Measurements from ENCODE around the gene IL17REL.

Gene IL17REL

DNA sequence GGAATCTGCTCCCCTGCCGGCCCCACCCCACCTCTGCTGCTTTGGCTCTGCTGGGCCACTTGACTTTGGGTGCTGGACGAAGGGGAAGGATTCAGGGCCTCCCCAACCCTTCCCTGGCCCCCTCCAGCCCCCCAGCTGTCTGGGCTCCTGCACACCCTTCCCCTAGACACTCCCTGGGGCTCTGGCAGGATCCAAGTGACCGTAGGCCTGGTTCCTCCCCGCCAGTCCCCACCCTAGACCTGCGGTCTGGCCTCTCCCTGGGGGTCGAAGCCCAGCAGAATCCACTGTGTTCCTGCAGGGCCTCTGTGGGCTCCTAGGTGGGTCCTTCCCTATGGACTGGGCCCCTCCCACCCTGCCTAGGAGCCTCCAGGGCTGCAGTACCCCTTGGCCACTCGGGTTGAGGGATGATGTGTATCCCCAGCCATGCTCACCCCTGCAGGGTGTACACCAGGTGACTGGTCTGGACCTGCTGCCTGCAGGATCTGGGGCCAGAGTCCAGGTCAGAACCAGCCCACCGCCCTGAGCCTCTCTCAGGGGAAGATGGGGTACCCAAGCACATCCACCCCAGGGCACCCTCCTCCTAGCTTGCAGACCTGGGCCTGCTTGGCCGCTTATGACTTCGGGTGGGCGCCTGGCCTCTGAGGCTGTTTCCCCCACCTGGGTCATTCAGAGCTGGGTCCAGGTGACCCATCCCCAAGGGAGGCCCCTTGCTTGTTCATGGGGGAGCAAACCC lies 46.4 kb downstream of the IL17REL start:
- peak; percentile 29 for DNase-seq

DNA sequence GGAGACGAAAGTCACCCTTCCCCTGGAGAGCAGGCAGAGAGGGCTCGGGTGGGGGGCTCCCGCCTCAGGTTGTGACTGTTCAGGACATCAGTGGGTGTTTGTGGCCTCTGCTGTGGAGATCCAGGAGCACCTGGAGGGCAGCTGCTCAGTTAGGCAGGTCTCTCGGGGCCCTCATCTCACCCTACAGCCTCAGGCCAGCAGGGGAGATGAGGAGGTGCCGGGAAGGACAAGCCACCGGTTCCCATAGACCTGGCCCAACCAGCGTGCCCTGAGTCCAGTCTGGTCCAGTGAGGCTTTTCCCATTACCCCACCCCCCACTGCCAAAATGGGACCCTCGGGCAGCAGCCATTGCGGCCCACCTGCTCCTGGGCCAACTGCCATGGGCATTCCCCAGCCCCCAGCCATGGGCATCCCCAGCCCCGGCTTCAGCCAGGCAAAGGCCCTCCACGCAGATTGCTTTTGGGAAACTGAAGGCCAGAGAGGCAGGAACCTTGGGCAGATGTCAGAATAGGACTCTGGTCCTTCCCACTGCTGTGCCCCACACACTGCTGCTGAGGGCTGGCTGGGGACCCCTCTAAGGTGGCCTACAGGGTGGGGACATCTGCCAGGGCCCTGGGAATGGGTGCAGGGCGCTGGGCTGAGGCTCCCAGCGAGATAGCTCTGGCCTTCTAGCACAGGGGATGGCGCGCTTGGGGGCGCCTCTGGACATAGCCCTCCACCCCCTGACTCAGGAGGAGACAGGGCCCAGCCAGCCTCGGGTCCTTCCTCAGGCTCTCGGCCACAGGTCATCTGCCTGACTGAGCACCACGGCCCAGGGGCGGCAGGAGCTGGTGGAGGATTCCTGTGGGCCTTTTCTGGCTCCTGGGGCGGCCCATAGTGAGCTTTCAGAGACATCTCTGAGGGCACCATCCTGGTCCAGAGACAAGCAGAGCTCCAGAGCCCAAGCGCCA lies 47.2 kb downstream of the IL17REL start:
- peak; percentile 31 for DNase-seq

GRCh38 chr22:49964136-49965090 lies 48.2 kb downstream of the IL17REL start:
- peak; percentile 36 for DNase-seq

GRCh38 chr22:49963647-49964026 lies 48.9 kb downstream of the IL17REL start:
- peak; percentile 27 for DNase-seq

DNA sequence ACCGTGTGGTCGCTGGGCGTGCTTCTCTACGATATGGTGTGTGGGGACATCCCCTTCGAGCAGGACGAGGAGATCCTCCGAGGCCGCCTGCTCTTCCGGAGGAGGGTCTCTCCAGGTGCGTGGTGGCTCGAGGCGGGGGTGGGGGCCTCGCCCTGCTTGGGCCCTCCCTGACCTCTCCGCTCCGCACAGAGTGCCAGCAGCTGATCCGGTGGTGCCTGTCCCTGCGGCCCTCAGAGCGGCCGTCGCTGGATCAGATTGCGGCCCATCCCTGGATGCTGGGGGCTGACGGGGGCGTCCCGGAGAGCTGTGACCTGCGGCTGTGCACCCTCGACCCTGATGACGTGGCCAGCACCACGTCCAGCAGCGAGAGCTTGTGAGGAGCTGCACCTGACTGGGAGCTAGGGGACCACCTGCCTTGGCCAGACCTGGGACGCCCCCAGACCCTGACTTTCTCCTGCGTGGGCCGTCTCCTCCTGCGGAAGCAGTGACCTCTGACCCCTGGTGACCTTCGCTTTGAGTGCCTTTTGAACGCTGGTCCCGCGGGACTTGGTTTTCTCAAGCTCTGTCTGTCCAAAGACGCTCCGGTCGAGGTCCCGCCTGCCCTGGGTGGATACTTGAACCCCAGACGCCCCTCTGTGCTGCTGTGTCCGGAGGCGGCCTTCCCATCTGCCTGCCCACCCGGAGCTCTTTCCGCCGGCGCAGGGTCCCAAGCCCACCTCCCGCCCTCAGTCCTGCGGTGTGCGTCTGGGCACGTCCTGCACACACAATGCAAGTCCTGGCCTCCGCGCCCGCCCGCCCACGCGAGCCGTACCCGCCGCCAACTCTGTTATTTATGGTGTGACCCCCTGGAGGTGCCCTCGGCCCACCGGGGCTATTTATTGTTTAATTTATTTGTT lies 49.6 kb downstream of the IL17REL start:
- DNase-seq: peak; percentile 35

GRCh38 chr22:49962012-49962750 lies 50.4 kb downstream of the IL17REL start:
- peak; percentile 84 for DNase-seq

DNA sequence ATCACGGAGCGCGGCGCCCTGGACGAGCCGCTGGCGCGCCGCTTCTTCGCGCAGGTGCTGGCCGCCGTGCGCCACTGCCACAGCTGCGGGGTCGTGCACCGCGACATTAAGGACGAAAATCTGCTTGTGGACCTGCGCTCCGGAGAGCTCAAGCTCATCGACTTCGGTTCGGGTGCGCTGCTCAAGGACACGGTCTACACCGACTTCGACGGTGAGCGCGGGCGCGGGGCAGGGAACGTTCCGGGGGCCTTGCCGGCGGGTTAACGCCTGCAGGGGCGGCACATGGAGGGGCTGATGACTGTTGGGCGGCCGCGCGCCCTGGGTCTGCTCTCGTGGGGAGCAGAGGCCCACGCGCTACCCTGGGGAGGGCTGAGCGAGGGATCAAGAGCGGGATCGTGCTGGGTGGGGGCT lies 51.0 kb downstream of the IL17REL start:
- no peak for DNase-seq

- DNase-seq: peak; percentile 65
Measured at GRCh38 chr22:49961005-49961600, 51.5 kb downstream of the IL17REL start.

GRCh38 chr22:49960159-49961004 lies 52.2 kb downstream of the IL17REL start, which contains the start of gene PIM3:
PIM3 (plus strand) TSS chr22:49960772; CDS start chr22:49960948, 176 bp downstream.
- DNase-seq: peak; percentile 90

GRCh38 chr22:49959782-49960158 lies 52.8 kb downstream of the IL17REL start:
- peak; percentile 67 for DNase-seq

DNA sequence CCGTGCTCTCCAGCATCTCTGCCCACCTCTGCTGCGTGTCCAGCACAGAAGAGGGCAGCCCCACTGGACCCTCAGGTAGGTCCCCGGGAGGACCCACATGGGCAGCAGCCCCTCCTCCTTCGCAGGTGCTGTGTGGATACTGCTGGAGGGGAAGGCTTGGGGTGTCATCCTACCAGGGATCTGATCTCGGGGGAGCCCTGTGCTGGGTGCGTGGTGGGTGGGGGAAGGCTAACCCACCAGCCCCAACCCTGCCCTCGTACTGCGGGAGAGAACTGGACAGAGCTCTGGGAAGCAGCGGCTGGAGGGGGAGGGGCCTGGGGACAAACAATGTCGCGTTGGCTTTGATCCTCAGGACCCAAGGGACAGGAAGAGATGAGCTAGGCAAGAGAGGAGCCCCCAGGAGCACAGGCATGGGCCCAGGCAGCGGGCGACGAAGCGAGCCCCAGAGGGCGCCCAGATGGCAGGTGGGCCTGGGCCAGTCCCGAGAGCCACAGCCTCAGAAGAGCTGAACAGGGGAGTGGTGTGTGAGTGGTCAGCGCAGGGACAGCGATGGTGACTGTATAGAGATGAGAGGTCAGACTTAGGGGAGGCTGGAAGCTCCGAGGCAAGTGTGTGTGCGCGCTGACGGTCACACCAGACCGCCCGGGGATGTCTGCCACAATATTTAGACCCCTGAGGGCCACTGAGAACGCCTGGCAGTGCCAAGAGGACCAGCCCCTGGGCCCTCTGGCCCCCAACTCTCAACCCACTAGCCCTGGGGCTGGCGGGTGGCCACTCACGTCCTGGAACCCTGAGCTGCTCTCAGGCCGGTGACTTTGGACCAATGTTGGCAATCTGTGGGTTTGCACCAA lies 53.4 kb downstream of the IL17REL start:
- no peak for DNase-seq

DNA sequence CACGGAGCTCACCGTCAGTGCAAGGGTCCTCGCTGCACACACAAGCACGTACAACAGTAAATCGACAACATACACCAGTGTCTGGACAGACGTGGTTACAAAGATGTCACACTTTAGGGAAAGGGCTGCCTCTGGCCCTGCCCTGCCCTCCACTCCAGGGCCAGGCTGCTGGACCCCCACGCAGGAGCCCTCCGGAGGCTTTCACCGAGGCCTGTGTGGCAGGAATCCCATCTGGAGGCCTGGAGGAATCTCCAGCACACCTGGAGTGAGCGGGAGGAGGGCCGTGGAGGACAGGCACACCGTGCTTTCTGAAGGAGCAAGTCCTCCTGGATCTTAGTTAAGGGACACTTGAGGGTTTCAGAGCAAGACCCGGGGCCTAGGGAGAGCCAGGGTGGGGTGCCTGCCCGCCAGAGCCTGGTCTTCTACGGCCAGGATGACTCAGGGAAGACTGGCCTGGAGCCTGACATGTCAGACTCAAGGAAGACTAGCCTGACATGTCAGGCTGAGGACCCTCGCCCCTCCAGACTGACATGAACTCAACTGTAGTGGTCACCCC lies 54.1 kb downstream of the IL17REL start:
- no peak for DNase-seq

DNA sequence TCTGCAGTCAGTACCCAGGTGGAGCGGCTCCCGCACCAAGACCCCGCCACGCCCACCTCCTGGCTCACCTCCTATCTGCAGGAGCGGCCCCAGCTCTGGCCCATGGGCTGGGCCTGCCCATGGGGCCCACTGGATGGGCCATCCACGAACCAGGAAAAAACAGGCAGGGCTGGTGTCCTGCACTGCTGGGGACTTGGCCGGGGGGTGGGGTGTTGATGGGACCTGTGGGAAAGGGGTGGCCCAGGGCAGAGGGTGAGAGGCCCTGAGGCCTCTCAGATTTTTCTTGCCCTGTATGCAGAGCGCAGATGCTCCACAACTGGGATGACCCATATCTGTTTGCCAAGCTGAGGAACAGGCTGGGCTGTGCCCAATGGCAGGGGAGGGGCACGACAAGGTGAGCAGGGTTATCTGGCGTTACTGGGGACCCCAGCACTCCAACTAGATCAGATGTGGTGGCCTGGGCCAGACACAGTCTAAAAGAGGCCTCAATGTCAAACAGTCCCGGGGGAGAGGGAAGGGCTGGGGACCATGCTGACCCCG lies 54.7 kb downstream of the IL17REL start:
- DNase-seq: no peak

DNA sequence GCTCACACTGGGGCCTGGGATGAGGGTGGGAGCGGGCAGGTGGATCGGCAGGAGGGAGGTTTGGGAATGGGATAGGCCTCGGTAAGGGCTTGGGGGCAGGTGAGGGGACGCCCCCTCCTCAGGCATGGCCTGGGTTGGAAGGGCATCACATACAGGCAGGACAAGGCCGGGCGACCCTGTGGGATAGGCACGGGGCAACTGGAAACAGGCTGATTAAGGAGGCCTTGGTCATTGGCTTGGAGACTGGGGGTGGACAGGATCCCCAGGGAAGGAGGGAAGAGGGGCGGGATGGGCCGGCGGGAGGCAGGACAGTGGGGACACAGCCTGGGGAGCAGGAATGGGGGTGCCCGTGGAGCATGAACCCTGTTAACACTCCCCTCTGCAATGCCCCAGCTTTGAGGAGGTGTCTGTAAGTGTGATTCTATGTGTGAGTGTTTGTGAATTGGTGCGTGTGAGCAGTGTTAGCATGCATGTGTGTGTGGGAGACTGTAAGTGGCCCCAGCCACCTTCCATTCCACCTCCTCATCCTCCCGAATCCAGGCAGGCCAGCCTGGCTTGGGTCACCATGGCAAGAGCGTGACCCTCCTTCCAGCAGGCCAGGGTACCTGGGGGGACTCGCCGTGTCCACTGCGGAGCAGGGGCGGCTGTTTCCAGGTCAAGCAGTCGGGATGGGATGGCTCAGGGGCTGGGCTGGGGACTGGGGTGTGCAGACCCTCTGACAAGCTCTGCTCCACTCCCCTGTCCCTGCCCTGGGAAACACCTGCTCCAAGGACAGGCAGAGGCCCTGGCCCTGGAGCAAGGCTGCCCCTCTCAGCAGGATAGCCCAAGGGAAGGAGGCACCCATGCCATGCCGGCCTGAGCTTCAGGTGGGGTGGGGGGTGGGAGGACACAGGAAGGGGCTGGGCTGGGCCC lies 55.4 kb downstream of the IL17REL start:
- no peak for DNase-seq

DNA sequence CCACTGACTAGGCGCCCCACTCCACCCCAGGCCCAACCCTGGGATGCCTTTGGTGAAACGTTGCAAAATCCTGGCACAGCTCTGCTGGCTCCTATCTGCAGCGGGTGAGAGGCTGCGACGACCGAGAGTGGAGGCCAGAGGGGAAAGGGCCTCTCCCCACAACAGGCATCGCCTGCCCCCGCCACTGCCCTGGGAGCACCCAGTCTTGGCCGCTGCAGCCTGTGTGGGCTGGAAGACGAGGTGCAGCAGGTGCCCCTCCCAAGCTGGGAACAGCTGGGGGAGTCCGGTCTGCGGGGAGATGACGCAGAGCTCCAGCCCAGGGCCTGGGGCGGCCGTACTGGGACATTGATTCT lies 56.2 kb downstream of the IL17REL start:
- no peak for DNase-seq

- no peak for DNase-seq
Measured at GRCh38 chr22:49955581-49956417, 56.8 kb downstream of the IL17REL start.
